GM08714 (cell line): ENCODE results near the gene YIPF1.
A peak's percentile ranks its signal among the peaks of the same experiment; 100 is the strongest.
"Not testable (repeated sequence)": the region's sequence is repeated elsewhere in the genome, so short reads cannot be mapped to it uniquely, and the experiment has no call there.

Experiments used
- H3K4me3 ChIP-seq: fragments of 200-500 bp; sonication (Bioruptor generic); 2 replicates; pipeline ENCODE4 v1.5.1; 2014; ENCODE audit warnings: mild to moderate bottlenecking, low read length, inconsistent platforms
- ZNF274 ChIP-seq: IDR thresholded peaks from 2 replicates; pipeline ENCODE4 v1.6.1; 2012; ENCODE audit warnings: mild to moderate bottlenecking, low read depth, low read length

The YIPF1 gene

GRCh38 chr1:53878492-53879105 is 11.0 kb downstream of the YIPF1 start:
- H3K4me3 ChIP-seq, result no peak overlapping the region
- no peak for TF ChIP-seq ZNF274

- H3K4me3 ChIP-seq, result not testable (repeated sequence)
These were observed 14.4 kb downstream of the YIPF1 start for GRCh38 chr1:53875150-53875549.

- no peak for TF ChIP-seq ZNF274
- H3K4me3 ChIP-seq, result no peak overlapping the region
These were observed 17.7 kb downstream of the YIPF1 start for GRCh38 chr1:53871773-53872484.

- TF ChIP-seq ZNF274, result no peak
- H3K4me3 ChIP-seq, result no peak overlapping the region
These were observed 18.4 kb downstream of the YIPF1 start for GRCh38 chr1:53871221-53871620.

DNA sequence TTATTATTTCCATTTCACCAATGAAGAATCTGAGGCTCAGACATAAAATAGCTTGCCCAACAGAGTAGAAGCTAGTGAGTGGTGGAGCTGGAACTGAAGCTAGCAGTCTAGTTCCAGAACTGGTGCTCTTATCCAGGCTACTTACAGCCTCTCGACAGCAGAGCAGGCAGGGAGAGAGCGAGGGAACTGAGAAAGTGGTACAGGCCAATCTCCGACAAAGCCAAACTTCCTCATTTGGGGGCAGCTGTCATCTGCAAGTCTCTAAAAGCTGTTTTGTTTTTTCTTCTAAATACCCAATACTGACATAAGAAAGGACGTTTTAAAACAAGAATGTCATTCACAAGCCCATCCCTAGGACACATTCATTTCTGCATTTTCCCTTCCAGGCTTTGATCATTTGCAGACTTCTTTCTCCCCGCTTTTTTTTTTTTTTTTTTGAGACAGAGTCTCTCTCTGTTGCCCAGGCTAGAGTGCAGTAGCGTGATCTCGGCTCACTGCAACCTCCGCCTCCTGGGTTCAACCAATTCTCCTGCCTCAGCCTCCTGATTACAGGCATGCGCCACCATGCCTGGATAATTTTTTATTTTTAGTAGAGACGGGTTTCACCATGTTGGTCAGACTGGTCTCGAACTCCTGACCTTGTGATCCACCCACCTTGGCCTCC is 20.0 kb downstream of the YIPF1 start:
- H3K4me3 ChIP-seq, result no peak overlapping the region
- no peak for TF ChIP-seq ZNF274

GRCh38 chr1:53868565-53868964 is 21.0 kb downstream of the YIPF1 start:
- H3K4me3 ChIP-seq, result no peak overlapping the region
- no peak for TF ChIP-seq ZNF274

GRCh38 chr1:53862507-53862906 is 27.1 kb downstream of the YIPF1 start:
- no peak overlapping the region for H3K4me3 ChIP-seq
- TF ChIP-seq ZNF274, result no peak

DNA sequence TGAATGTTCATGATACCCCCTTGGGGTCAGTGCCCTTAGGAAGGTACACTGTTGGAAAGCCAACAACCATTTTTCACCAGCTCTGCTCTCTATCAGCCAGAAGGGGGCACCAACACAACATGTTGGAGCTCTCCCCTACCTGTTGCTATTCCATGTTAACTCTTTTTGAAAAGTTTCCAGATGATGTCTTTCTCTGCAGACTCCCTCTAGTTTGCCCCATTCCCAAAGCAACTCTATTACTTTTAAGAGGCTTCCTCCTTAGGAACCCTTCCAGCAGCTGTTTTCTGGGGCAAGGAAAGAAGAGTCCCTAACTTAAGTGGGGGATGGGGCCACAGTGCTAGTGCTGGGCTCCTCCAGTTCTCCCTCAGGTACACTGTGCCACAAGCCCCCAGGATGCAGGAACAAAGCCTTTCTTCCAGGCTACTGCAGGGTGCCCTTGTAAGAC is 28.6 kb downstream of the YIPF1 start:
- no peak for TF ChIP-seq ZNF274
- H3K4me3 ChIP-seq, result no peak overlapping the region

DNA sequence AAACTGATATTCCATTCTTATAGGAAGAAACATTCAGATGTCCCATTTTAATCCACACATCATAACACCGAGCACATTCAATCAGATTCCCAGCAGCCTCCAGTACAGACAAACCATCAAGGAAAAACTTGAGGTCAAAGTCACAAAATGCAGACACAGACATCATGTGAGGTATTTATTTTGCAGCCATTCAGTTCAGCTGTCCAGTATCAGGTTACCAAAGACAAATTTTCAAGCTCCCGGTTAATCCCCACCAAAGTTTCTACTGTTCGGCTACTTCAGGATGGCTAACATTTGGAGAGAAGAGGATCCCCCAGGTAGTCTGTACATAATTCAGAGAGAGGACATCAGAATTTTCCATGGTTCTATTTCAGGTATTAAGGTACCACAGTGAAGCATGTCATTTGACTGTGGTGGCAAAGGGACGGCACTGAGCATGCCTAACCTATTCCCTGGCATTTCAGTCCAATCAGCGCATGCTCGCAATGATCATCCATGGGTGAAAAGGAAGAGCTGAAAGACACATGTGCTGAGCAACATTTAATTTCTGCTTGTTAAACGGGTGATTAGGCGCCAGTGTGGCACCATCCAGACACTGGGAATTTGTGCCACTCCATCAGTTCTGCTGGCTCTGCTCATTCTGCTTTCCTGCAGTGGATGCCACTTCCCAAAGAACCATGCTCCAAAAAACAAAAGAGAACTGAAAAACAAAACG is 37.9 kb downstream of the YIPF1 start:
- H3K4me3 ChIP-seq, result no peak overlapping the region
- no peak for TF ChIP-seq ZNF274

DNA sequence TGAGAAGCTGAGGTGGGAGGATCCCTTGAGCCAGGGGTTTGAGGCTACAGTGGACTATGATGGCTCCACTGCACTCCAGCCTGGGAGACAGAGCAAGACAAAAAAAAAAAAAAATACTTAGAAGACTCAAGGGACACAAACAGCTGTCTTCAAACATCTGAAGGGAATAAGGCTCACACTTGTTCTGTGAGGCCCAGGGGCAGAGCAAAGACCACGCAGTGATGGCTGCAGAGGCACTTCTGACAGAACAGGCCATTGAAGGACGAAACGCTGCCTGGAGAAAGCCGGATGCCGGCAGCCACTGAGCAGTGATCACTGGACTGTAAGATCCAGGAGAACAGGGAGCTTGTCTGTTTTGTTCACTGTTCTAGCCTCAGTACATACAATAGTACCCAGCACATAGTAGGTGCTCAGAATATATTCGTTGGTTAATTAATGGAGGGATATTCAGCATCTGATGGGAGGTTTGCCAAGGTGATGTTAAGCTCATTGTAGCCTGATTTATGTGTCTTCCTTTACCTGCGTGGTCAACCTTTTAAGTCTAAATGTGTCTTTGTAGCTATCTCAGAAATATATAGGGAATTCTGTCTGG is 39.4 kb downstream of the YIPF1 start:
- TF ChIP-seq ZNF274, result no peak
- no peak overlapping the region for H3K4me3 ChIP-seq

GRCh38 chr1:53847980-53848379 is 41.6 kb downstream of the YIPF1 start:
- no peak overlapping the region for H3K4me3 ChIP-seq
- TF ChIP-seq ZNF274, result no peak

DNA sequence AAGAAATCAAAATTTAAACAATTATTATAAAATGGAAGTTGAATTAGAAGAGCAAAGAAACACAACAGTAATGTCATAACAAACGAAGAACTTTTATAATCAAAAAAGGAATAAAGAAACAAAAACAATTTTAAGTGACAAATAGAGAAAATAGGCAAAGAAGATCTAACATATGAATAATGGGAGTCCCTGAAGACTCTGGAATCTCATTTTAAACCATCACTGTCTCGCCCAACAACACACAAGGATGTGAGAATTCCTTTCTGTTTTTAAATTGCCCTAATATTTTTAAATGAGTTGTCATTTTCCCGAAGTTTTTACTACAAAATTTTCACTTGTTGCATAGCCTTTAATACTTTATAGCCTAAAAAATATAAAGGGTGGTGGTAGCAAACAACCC is 47.2 kb downstream of the YIPF1 start:
- no peak overlapping the region for H3K4me3 ChIP-seq
- TF ChIP-seq ZNF274, result no peak

GRCh38 chr1:53838654-53838974 is 51.0 kb downstream of the YIPF1 start:
- no peak overlapping the region for H3K4me3 ChIP-seq
- no peak for TF ChIP-seq ZNF274

GRCh38 chr1:53837924-53838653 is 51.5 kb downstream of the YIPF1 start, which contains the start of gene NDC1:
TSS of gene NDC1 (minus strand) at chr1:53838296. CDS start at chr1:53838261, 35 bp downstream.
- H3K4me3 ChIP-seq, result peak within 1 kb of the TSS; percentile 98
- no peak for TF ChIP-seq ZNF274

DNA sequence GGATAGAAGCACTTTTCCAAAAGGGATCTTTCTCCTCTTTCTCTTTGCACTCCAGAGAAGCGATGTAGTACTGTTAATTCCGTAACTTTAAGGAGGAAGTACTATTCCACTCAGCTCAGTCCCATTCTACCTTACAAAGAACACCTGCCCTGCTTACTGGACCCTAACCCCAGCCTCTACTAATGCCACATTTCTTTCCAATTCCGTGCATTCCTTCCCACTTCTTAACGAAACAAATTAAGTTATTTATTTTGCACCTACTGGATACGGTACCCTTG is 52.0 kb downstream of the YIPF1 start:
- H3K4me3 ChIP-seq, result peak overlapping the region; percentile 98
- no peak for TF ChIP-seq ZNF274
